Stimulated activated CD4-positive, alpha-beta T cell treated with anti-CD3 and anti-CD28 coated beads, Interleukin-12 subunit alpha, Interleukin-12 subunit beta, amount 100 ng/mL, for 24 hours (primary cell): ENCODE results near the gene UCHL3.

Experiments
- DNase-seq, 2 experiments: peaks; one replicate each; pipeline ENCODE4 v3.0.0-alpha.2; 2020; ENCODE audit warnings: low read depth in 2 of 2

The UCHL3 gene

GRCh38 chr13:75547917-75548316 lies 1.7 kb upstream of the UCHL3 start:
- no peak for DNase-seq

- DNase-seq: peak in 1 of 2 experiments; percentile 19
Observed at GRCh38 chr13:75550159-75550567, 572 bp downstream of the UCHL3 start.

- no peak for DNase-seq
Observed at GRCh38 chr13:75554464-75554863, 4.9 kb downstream of the UCHL3 start.

- no peak for DNase-seq
Observed at GRCh38 chr13:75554981-75555380, 5.4 kb downstream of the UCHL3 start.

GRCh38 chr13:75555836-75556235 lies 6.2 kb downstream of the UCHL3 start:
- no peak for DNase-seq

GRCh38 chr13:75556961-75557360 lies 7.4 kb downstream of the UCHL3 start:
- no peak for DNase-seq

- DNase-seq: no peak
Observed at GRCh38 chr13:75558145-75558840, 8.7 kb downstream of the UCHL3 start.

GRCh38 chr13:75566658-75567057 lies 17.1 kb downstream of the UCHL3 start:
- no peak for DNase-seq

- DNase-seq: no peak
Observed at GRCh38 chr13:75569576-75569975, 20.0 kb downstream of the UCHL3 start.

GRCh38 chr13:75579529-75579928 lies 29.9 kb downstream of the UCHL3 start:
- no peak for DNase-seq

GRCh38 chr13:75581874-75582640 lies 32.5 kb downstream of the UCHL3 start:
- DNase-seq: no peak

GRCh38 chr13:75583091-75583490 lies 33.5 kb downstream of the UCHL3 start:
- DNase-seq: no peak

- DNase-seq: no peak
Observed at GRCh38 chr13:75585153-75585552, 35.6 kb downstream of the UCHL3 start.

GRCh38 chr13:75587679-75588078 lies 38.1 kb downstream of the UCHL3 start:
- DNase-seq: no peak

- DNase-seq: no peak
Observed at GRCh38 chr13:75596657-75597182, 47.1 kb downstream of the UCHL3 start.

GRCh38 chr13:75600371-75600770 lies 50.8 kb downstream of the UCHL3 start:
- DNase-seq: no peak

- DNase-seq: no peak
Observed at GRCh38 chr13:75603038-75603437, 53.4 kb downstream of the UCHL3 start.

GRCh38 chr13:75607447-75607846 lies 57.9 kb downstream of the UCHL3 start:
- no peak for DNase-seq

GRCh38 chr13:75610466-75610865 lies 60.9 kb downstream of the UCHL3 start:
- no peak for DNase-seq

- DNase-seq: no peak
Observed at GRCh38 chr13:75612354-75612753, 62.8 kb downstream of the UCHL3 start.

GRCh38 chr13:75617230-75617629 lies 67.6 kb downstream of the UCHL3 start:
- no peak for DNase-seq

- no peak for DNase-seq
Observed at GRCh38 chr13:75618308-75618707, 68.7 kb downstream of the UCHL3 start.

GRCh38 chr13:75620020-75620419 lies 70.4 kb downstream of the UCHL3 start:
- DNase-seq: no peak
